Keratinocyte (primary cell): ENCODE data around the gene BUD31. TPM values are rescaled to one million over a fixed set of nuclear protein-coding genes. Genes with fewer than 3 reads are reported as not detected.

Experiments used
- DNase-seq: peaks from one replicate; pipeline ENCODE4 v3.0.0-alpha.2; 2011; ENCODE audit warnings: low read depth, missing footprints, low spot score
- FAIRE-seq: peaks from 2 replicates; lab custom pipeline; 2011; peaks lifted over from hg19 to GRCh38; lab: Jason Lieb, UNC
- H2AFZ ChIP-seq: 2 replicates; pipeline ENCODE4 v1.6.0; 2012; ENCODE audit warnings: low read length, control low read depth, inconsistent platforms; ENCODE audit not compliant: control insufficient read depth
- H3K27ac ChIP-seq: 2 replicates; pipeline ENCODE4 v1.5.1; 2011; ENCODE audit warnings: low read length; ENCODE audit not compliant: control insufficient read depth, insufficient read depth
- H3K27me3 ChIP-seq: 3 replicates; pipeline ENCODE4 v1.6.0; 2011; ENCODE audit warnings: low read length; ENCODE audit not compliant: control insufficient read depth, insufficient read depth; ENCODE audit errors: extremely low read depth
- H3K36me3 ChIP-seq, 2 experiments: 2 replicates in 1 of 2; 3 replicates in 1 of 2; pipeline ENCODE4 v1.5.1; 2011; ENCODE audit warnings: low read length in 2 of 2, mild to moderate bottlenecking in 1 of 2; ENCODE audit not compliant: control insufficient read depth in 2 of 2, insufficient read depth in 2 of 2; ENCODE audit errors: extremely low read depth in 1 of 2
- H3K4me1 ChIP-seq: 3 replicates; pipeline ENCODE4 v1.5.1; 2011; ENCODE audit warnings: low read length; ENCODE audit not compliant: control insufficient read depth, insufficient read depth; ENCODE audit errors: extremely low read depth
- H3K4me2 ChIP-seq: 3 replicates; pipeline ENCODE4 v1.6.0; 2011; ENCODE audit warnings: low read depth, low read length; ENCODE audit not compliant: control insufficient read depth, insufficient read depth; ENCODE audit errors: extremely low read depth
- H3K4me3 ChIP-seq, 3 experiments: fragments of 200-600 bp in 1 of 3; sonication (generic) in 1 of 3; 2 replicates in 2 of 3; 3 replicates in 1 of 3; pipeline ENCODE4 v1.5.1; 2011 to 2016; ENCODE audit warnings: low read length in 3 of 3, mild to moderate bottlenecking in 3 of 3, control low read depth in 2 of 3, inconsistent platforms in 1 of 3, low read depth in 1 of 3, mixed read lengths in 1 of 3, mixed run types in 1 of 3, moderate library complexity in 1 of 3; ENCODE audit not compliant: control insufficient read depth in 2 of 3, insufficient read depth in 2 of 3; ENCODE audit errors: extremely low read depth in 1 of 3
- H3K79me2 ChIP-seq: 2 replicates; pipeline ENCODE4 v1.6.0; 2012; ENCODE audit warnings: low read length; ENCODE audit not compliant: control insufficient read depth, insufficient read depth
- H3K9ac ChIP-seq: 3 replicates; pipeline ENCODE4 v1.6.0; 2011; ENCODE audit warnings: low read length; ENCODE audit not compliant: control insufficient read depth, insufficient read depth; ENCODE audit errors: extremely low read depth
- H3K9me1 ChIP-seq: 3 replicates; pipeline ENCODE4 v1.6.0; 2011; ENCODE audit warnings: low read length; ENCODE audit not compliant: control insufficient read depth, insufficient read depth; ENCODE audit errors: extremely low read depth
- H3K9me3 ChIP-seq: 2 replicates; pipeline ENCODE4 v1.5.1; 2012; ENCODE audit warnings: low read depth, low read length; ENCODE audit not compliant: control insufficient read depth
- H4K20me1 ChIP-seq: 3 replicates; pipeline ENCODE4 v1.6.0; 2011; ENCODE audit warnings: low read length; ENCODE audit not compliant: control insufficient read depth, insufficient read depth; ENCODE audit errors: extremely low read depth
- CTCF ChIP-seq, 3 experiments: IDR thresholded peaks in 1 of 3; conservative IDR thresholded peaks in 1 of 3; optimal IDR thresholded peaks in 1 of 3; 2 replicates in 2 of 3; 3 replicates in 1 of 3; pipeline versions ENCODE3 to v1.5.1; 2011; ENCODE audit warnings: low read length in 3 of 3, mild to moderate bottlenecking in 3 of 3, moderate library complexity in 2 of 3, control low read depth in 1 of 3, inconsistent platforms in 1 of 3; ENCODE audit not compliant: insufficient read depth in 2 of 3; ENCODE audit errors: extremely low read depth in 1 of 3
- EZH2 ChIP-seq: IDR thresholded peaks from one replicate; pipeline ENCODE4 v1.6.1; 2012; ENCODE audit warnings: inconsistent platforms, mild to moderate bottlenecking, low read length, moderate library complexity
- dilution Hi-C: fragments of 300-500 bp; cut with MboI; formaldehyde crosslinking; loops from one replicate; pipeline ENCODE4 v1.7.0; 2020; ENCODE audit warnings: low sequenced_read_pairs; ENCODE audit not compliant: extremely low pct_ligation_motif_present
- polyA plus RNA-seq, 5 experiments: library from polyadenylated mRNA; depleted of rRNA in 3 of 5; stranded (reverse) in 3 of 5; stranded (forward) in 1 of 5; unstranded in 1 of 5; fragments of >200 nt; gene quantifications; 1 replicate in 1 of 5; 2 replicates in 3 of 5; 3 replicates in 1 of 5; pipeline versions ENCODE4 v1.2.1 to v1.2.3, GENCODE V29; 2011 to 2012; ENCODE audit warnings: missing spikeins in 2 of 5, low read depth in 1 of 5, low replicate concordance in 1 of 5

BUD31 gene
- polyA plus RNA-seq, 1 donor (not counting 4 experiments of a cell fraction or from before 2014, with no cell fraction given) = 73.3 TPM

GRCh38 chr7:99381664-99382075 lies 27.1 kb upstream of the BUD31 start:
- Histone ChIP-seq H3K9me1 (peaks cover 6% of the 10 kb centered on the region), H3K4me1 (peaks cover 39% of the 10 kb centered on the region), H3K79me2 (peaks cover 51% of the 10 kb centered on the region), H3K4me2 (no peak overlapping the region), H3K27me3 (no peaks in the 10 kb centered on the region), H3K27ac (no peak overlapping the region), H3K9ac (no peak overlapping the region), H3K9me3 (no peaks in the 10 kb centered on the region), H2AFZ (no peak overlapping the region), H3K4me3 (no peak overlapping the region), H4K20me1 (peaks cover 36% of the 10 kb centered on the region), H3K36me3 (peaks cover 29 to 42% of the 10 kb centered on the region in 2 experiments)
- no peak for DNase-seq
- dilution Hi-C loops = no loop called here
- no peak for FAIRE-seq
- TF ChIP-seq CTCF (optimal IDR thresholded peaks at IDR 0.05 in 1 of 3, IDR thresholded peaks at IDR 0.05 in 1 of 3, conservative IDR thresholded peaks at IDR 0.05 in 1 of 3; ENCODE audit: extremely low read depth in 1 of 3, insufficient read depth in 2 of 3, low read length in 3 of 3) (no peak), EZH2 (no peak)

- no peaks in the 10 kb centered on the region for H3K9me3 ChIP-seq
- no peak for FAIRE-seq
- peaks cover 26% of the 10 kb centered on the region for H3K4me1 ChIP-seq
- no peaks in the 10 kb centered on the region for H3K27me3 ChIP-seq
- H3K27ac ChIP-seq = no peak overlapping the region
- peaks cover 28% of the 10 kb centered on the region for H4K20me1 ChIP-seq
- TF ChIP-seq EZH2 = no peak
- TF ChIP-seq CTCF (optimal IDR thresholded peaks at IDR 0.05 in 1 of 3, IDR thresholded peaks at IDR 0.05 in 1 of 3, conservative IDR thresholded peaks at IDR 0.05 in 1 of 3; ENCODE audit: extremely low read depth in 1 of 3, insufficient read depth in 2 of 3, low read length in 3 of 3) = no peak
- dilution Hi-C loops = no loop called here
- H3K79me2 ChIP-seq = peaks cover 45% of the 10 kb centered on the region
- no peak overlapping the region for H3K9ac ChIP-seq
- H3K9me1 ChIP-seq = peaks cover 6% of the 10 kb centered on the region
- H3K4me3 ChIP-seq = no peak overlapping the region
- peaks cover 27 to 47% of the 10 kb centered on the region in 2 experiments for H3K36me3 ChIP-seq
- no peak overlapping the region for H2AFZ ChIP-seq
- no peak overlapping the region for H3K4me2 ChIP-seq
- no peak for DNase-seq
These were observed 25.6 kb upstream of the BUD31 start for GRCh38 chr7:99383203-99383602.
